CD4-positive, alpha-beta T cell treated with Interleukin-6 for 4 hours (primary cell): ENCODE measurements around the gene ELMO1.
"Not testable (repeated sequence)": the region's sequence is repeated elsewhere in the genome, so short reads cannot be mapped to it uniquely, and the experiment has no call there.

Experiments used
- DNase-seq: peaks from one replicate; pipeline ENCODE4 v3.0.0-alpha.2; 2020; ENCODE audit warnings: mixed read lengths

ELMO1 gene

DNA sequence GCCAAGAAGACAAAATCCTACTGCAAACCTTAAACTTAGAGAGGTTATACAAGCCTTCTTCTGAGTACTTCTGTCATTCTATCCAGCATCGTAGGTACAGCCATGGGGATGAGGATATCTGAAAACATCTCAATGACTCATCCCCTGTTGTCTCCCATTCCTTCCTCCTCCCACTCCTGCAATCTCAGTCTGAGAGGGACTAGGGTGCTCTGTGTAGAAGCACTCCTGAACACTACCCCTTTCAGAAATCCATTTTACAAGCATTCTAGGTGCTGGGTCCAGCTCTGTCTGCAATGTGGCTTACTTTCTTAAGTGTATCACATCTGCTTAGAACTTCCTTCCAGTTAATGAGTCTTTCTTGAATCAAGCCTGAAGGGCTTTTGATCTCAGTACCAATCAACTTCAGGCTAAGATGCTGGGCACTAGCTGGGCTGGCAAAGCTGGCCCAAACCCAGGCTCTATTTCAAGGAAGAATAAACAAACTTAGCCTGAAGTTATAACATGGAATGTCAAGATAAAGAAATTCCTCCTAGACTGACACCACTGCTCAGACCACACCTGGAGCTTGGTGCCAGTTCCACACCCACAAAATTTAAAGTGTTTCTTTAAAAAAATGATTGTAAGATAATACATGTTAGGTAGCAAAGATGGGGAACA, 454.1 kb downstream of the ELMO1 start:
- no peak for DNase-seq

DNA sequence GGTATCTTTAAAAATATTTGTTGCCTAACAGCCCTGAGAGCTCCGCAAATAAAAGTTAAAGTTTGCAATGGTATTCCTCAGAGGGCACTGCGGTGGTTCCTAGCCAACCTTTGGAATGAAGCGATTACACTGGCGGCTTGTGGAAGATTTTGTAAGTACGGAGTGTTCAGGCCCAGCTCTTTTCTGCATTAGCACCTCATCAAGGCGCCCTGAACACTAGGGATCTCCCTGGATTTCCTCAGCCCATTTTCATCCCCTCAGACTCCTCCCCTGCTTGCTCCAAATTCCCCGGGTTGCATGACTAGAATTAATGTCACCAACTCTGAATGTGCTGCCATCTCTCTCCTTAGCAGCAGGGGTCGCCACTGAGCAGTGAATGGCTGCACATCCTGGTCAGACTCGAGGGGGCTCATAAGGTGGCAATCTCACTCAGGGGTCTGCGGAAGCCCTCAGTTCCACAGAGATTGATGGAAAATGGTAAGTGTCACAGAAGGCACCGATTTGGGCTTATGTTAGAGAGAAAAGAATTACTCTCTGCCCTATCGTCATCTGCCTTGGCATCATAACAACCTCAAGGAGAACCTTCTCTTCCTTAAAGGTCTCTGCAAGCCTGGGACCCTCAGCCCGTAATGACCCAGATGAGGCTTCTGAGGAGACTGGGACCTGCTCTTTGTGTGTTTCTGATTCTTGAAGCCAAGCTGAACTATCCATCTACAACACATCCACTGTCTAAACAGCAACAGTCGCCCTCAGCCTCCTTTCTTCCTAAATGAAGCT, 461.5 kb downstream of the ELMO1 start:
- DNase-seq, result peak; percentile 64

DNA sequence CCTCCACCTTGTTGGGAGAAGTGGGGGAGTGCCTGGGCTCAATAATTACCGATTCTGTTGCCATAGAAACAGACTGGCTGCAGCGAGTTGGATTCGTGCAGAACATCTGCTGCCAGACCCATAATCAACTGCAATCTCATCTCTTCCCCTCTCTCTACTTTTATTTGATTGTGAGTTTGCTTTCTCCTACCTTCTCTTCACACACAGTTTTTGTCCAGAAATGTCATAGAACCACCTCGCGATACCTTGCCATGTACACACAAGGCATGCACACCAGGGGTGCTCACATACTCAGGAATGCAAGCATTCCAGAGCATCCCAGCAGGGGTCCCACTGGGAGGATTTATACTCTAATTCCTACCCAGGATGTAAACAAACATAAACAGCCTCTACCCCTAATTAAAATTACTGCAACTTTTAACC, 462.1 kb downstream of the ELMO1 start:
- no peak for DNase-seq

DNA sequence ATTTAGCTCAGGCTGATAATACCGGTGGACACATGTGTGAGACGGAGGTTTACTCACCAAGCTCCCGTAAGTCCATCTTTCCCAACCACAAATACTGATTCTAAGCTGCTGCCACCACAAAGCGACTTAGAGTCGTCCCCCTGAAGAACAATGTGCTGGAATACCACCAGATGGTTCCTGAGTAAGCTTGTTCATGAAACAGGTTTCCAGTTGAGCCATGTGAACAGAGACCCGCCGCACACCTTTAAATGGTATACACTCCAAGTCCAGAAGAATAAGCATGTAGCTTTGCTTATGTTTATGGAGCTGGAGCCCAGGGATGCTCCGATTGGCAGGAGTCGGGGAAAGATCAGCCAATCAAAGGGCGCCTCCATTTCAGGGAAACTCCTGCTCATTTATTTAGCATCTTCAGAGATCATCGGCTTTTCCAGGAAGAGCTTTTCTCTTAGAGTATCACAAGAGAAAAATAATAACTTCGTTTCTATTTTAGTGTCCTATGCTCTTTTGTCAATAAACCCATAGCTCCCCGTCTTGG, 462.7 kb downstream of the ELMO1 start:
- DNase-seq, result no peak

DNA sequence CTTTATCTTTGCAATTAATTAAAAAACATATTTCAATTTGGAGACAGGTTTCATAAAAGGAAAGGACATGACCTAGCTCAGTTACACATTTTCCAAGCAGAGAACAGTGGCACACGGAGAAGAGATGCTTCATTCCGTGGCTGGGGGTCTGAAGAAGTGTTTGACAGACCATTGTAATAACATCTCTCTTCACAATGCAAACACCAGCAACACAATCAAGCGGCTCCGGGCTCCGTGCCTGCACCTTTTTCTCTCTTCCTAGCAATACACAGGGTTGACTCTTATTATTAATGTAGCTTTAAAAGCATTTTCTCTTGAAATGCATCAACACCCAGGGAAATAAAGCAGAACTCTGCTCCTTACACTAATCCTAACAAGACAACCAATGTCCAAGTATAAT, 463.3 kb downstream of the ELMO1 start:
- DNase-seq, result no peak

DNA sequence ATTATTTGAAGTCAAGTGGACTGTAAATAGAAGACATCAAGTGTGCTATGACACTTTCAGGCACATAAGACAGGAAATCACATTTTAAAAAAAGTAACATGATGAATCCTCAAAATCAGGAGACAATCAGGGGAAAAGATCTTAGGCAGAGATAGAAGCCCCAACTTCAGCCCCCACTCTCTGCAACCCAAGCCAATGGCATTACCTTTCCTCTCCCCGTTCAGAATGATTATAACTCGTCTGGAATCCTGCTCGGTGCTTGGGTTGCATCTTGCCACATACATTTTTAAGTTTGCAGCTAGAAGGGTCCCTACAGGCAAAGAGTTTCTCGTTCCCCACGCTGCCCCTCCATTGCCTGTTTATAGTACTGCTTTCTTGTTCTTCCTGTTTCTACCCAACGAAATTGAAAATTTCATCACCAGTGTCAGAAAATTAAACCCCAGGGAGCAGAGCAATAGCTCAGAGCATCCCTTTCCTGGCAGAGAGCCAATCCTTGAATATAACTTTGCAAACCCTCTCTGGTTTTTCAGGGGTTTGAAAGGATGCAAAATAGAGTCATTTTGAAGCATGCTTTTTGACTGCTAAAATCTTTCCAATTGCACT, 463.9 kb downstream of the ELMO1 start:
- no peak for DNase-seq

DNA sequence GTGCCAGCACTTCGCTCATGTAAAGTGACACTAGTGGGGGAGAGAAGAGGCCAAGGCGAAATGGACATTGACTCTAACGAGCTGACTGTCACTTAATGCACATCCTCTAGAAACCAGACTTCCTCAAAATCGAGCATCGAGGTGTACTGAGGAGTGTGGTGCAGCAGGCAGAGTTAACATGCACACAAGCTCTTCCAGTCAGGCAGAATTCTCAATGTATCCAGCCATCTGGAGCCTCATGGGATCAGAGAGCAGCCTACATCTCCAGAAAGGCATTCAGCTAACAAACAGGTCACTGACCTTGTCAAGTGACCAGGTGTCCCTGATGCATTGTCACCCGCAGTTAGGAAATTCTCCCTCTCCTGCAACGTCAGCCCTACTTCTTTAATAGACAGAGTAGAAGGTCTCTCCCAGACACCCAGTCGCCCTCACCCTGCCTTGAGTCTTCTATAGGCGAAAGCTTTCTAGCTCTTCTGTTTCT, 464.6 kb downstream of the ELMO1 start:
- no peak for DNase-seq

DNA sequence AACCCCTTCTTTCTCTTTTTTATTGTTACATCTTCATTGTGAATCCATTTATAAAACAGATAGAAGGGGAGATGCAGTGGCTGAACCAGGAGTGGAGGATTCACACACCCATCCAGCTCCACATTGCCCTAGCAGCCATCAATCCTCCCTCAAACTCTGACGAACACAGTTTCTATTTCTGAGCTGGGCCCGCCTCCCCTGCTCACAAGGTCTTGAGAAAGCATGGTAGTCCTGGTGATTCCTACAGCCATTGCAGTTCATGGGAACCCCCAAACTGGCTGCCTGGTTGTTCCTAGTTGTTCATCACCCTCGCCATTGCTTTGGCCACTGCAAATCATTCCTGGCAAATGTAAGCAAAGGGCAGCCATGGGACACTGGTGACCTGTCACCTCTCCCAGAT, 465.9 kb downstream of the ELMO1 start:
- no peak for DNase-seq

DNA sequence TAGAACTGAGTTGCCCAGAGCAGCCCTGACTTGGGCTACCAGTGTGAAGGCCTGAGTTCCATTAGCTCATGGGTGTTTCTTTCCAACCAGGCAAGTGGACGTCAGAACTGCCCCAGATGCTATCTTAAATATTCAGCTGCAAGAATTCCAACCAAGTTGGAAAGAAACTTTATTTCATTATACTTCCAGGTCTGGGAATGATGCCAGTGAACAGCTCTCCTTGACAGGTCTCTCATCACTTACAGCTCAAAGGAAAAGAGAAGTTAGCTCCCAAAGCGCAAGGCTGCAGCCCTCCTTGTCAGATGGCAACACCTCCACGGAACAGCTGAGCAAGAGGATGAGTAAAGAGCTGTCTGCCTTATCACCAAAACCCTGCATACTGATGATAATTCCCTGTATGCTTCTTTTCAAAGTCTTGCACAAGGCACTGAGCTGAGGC, 468.8 kb downstream of the ELMO1 start:
- DNase-seq, result no peak

DNA sequence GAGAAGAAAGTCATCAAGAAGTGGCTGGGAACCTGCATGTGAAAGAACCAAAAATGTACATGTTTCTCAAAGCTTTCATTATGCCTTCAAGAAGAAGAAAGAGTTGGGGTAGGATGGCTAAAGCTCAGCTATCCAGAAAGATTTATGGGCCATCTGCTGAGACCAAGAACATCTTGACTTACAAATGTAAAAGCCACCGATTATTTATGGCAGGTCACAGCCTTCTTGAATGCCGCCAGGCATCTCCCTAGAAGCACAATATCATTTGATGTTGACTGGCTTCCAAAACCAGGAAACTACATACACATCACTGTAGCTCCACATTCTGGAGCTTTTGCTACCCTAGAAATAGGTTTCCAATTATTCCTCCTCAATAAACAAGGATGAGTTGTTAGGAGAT, 470.2 kb downstream of the ELMO1 start:
- DNase-seq, result no peak

DNA sequence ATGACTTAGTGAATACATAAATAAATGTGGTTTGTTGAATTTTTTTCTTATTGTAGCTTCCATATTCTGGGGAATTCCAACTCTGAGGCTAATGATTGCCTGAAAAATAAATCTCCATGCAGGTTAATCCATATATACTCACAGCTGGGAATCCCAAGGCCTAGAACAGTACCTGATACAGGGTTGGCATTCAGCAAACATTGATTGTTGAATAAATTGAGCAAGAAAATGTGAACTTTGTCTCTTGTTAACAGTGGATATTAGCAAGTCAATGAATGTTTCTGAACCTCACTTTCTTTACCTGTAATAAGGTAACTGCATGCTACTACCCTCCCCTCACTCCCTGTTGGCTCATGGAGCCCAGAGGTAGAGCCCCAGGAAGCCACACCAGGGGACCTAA, 470.8 kb downstream of the ELMO1 start:
- no peak for DNase-seq

DNA sequence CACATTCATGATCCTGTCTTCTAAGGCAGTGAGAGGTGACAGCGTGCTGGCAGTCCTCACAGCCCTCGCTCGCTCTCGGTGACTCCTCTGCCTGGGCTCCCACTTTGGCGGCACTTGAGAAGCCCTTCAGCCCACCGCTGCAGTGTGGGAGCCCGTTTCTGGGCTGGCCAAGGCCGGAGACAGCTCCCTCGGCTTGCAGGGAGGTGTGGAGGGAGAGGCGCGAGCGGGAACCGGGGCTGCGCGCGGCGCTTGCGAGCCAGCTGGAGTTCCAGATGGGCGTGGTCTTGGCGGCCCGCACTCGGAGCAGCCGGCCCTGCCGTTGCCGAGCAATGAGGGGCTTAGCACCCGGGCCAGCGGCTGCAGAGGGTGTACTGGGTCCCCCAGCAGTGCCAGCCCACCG, 475.1 kb downstream of the ELMO1 start:
- not testable (repeated sequence) for DNase-seq

DNA sequence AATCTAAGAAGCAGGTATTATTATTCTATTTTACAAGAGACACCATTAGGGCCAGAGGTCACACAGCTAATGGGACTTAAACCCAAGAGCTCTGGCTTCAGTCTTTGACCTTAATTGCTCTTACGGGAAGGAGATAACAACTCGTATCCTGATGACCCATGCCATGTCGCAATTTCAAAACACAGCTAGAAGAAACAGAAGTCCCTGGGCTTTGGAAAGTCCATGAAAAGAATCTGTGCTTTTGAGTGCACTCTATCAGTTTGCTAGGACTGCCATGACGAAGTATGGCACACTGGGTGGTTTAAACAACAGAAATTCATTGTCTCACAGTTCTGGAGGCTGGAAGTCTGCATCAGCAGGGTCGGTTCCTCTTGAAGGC, 476.5 kb downstream of the ELMO1 start:
- DNase-seq, result no peak

DNA sequence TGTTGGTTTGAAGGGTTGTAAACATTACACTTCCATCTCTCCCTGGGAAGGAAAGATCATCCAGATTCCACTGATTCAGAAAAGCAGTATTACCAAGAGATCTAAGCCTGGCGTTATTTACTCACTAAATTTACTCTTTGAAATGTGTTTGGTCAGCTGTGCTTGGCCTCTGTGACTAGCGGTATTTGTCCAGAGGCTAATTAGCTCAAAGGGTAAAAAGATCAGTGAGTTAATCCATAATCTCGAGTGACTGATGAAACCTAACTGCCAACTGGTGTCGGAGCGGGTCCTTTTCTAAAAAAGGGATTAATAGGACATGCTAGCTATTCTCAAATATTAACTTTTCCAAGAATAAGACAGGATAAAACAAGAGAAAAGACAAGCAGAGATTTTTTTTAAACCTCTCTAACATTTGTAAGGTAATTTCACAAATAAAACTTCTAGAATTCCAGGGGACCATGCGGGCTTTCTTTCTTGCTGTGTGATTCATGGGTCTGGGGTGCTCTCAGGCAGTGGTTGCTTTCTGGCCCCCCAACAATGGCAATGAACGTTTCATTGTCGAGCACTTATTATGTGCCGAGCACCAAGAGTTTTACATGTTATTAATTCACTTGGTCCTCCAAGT, 477.0 kb downstream of the ELMO1 start:
- no peak for DNase-seq

DNA sequence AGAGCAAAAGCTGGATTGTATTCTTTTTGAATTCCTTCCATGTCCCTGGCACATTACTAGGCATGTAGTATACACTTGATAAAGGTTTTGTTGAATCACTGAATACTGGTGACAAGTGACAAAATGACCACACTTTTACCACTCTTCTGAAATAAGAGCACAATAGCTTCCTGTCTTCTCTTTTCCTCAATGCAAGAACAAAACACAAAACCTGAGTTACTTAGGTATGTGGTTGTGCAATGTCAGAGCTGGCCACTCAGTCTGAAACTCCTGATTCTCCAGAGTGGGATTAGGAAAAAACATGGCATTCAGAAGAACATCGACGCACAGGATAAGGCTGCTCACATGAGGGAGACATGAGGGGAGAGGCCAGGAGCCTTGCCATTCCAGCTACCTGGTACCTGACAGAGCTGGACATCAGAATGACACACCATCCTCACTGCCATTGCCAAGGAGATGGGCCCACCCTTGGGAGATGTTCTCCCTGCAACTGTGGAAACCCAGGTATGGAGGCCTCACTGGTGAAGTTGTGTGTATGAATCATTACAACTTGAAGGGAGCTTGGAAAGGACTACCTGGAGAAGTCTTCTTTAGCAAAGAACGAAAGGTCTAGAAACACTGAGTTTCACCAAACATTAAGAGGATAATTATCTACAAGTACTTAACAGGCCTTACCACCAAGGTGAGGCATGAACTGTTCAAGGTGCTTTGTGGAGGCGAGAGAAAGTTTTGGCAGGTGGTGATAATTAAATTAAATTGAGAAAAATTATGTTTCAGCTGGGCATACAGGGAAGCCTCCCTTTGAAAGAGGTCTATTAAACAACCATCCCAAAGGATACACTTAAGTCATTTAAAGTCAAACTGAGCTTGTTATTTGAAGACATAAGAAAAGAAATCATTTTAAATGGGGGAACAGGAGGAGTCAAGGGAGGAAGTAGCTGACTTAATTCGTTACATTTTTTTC, 477.8 kb downstream of the ELMO1 start:
- no peak for DNase-seq

DNA sequence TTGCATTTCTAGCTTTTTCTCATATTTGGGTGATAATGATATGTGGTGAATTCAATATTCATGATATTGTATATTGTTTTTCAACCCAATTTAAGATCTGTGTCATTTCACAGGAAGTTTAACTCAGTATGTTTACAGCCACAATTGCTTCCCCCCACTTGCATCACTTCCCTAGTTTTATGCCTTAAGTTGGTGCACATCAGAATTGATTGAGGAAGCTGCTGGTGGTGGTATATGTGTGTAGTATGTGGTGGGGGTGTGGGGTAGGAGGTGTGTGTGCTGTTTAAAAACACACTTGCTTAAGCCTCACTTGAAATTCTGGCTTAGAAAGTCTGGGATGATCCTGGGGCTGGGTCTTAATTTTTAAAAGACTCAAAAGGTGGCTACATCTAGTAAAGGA, 479.3 kb downstream of the ELMO1 start:
- DNase-seq, result no peak

DNA sequence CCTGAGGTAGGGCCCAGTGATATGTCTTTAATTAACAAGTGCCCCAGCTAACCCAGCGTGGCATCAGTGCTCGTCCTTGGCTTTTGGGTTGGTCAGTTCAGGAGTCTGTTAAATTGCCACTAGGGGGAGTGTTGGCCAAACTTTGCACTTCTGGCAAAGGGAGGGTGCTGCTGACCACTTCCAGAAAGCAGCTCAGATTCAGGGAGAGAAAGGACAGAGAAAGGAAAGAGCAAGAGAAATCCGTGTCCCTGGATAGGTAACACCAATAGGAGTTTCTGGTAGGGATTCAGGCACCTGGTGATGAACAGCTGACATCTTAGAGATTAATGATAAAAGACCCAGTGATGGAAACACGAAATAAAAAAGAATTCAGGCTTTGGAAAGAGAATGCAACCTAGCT, 481.3 kb downstream of the ELMO1 start:
- DNase-seq, result no peak

DNA sequence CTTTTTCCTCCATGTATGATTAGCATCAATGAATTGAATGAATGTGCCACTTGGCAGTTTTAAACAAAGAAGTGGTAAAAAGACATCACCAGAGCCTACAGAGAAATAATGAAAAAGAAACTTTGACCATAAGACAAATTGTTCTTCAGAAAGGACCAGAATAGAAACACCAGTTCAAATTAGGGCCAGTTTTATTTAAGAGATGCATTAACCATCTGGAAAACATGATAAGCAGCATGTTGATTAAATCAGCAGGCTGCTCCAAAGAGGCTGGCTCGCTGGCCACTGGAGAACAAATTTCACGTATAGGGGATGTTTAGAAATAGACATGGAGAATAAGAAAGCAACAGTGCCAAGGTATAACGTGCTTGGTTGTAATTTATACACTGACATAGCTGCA, 482.0 kb downstream of the ELMO1 start:
- DNase-seq, result no peak

DNA sequence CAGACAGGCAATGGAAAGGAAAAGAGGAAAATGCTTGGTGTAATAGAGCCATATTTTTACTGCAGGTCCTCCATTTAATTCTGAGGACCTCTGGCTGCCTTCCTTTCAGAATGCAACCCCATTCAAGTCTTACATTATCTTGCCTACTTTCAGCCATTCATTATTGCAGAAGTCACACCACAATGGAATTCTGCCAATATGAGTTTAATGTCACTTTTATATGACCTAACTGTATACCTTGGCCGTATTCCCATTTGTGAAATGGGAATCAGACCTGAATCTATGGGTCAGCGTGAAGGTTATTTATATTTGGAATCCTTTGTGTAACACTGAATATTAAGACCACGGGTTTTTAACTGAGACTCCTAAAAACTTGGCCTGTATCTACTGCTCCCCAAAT, 482.6 kb downstream of the ELMO1 start:
- DNase-seq, result no peak

DNA sequence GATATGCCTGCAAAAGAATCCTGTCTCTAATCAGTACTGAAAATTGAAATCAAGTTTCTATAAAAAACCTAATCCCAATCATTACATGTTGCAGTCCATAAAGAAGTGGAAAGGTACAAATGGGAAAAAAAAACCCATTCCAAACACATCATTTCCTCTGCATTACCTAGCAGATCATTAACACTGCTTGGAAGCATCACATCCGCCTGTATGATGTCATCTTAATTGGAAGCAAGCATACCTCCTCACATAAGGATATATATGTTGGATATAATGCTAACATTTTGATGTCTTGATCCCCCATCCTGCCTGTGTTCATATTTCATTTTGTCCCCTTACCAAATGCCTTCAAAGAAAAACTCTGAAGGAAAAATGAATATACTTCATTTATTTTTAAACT, 483.0 kb downstream of the ELMO1 start:
- DNase-seq, result no peak

DNA sequence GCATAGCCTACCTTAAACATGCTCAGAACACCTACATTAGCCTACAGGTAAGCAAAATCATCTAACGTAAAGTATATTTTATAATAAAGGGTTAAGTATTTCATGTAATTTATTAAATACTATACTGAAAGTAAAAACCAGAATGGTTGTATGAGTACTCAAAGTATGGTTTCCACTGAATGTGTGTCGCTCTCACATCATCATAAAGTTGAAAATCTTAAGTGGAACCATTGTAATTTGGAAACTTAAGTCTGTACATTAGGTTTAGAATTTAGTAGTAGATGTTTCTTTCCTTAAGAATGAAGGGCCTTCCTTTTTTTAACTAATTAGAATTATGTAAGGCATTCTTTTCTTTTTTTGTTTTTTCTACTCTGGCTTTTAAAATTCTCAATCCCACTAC, 484.4 kb downstream of the ELMO1 start:
- DNase-seq, result no peak

DNA sequence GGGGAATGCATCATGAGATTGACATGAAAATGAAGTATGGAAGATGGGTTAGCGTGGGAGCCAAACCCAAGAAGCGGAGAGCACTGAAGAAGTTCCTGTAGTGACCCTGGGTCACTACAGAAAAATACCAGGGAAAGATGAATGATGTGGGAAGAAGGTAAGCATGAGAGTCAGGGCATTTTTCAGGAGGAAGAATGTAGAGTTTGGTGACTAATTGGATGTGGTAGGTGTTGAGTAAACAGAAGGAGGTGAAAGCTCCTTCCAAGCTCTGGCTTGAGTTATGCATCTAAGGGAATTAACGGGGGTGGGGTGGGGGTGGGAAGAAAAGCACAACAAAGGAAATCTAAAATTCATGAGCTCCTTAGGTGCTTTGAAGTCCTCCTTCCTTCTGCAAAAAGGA, 486.3 kb downstream of the ELMO1 start:
- no peak for DNase-seq
